GM21447 (cell line): ENCODE measurements around the gene ELK4.

Source experiments
- ATAC-seq: cut with Tn5 transposase; IDR thresholded peaks from one replicate; pipeline ENCODE4 v1.9.1; 2021; ENCODE audit not compliant: unreplicated experiment

ELK4 gene

DNA sequence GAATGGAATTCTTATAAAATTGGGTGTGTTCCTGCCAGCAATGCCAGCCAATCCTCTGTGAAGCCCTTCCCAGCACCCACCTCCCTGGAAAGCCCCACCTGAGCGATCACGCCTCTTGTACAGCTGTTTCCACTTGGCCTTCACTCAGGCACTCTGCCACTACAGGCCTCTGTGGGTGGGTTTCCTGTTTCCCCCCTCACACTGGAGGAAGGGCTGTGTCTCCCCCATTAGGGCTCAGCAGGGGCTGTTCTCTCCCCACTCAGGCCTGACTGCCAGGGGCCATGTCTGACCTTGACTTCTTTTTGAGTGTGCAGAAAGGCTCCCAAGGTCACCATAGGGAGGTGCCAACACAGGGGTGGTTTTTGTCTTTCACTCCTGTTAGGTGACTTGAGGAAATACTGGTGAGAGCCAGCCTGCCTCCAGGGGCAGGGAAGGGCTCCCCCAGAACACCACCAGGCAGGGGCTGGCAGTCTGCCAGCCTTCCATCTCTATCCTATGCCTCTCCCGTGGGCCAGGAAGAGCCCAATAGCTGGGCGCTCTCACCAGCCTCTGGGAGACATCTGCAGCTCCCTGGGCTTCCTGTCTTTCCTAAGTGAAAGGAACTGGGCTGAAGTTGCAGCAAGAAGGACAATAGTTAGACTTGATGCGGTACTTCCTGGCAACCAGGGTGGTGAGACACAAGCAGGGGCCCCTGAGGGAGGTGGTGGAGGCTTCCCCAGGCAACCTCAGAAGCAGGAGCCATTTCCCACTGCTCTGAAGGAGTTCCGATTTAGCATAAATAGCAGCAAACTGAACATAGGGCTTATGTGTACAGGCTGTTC lies 49.1 kb downstream of the ELK4 start:
- no peak for ATAC-seq

DNA sequence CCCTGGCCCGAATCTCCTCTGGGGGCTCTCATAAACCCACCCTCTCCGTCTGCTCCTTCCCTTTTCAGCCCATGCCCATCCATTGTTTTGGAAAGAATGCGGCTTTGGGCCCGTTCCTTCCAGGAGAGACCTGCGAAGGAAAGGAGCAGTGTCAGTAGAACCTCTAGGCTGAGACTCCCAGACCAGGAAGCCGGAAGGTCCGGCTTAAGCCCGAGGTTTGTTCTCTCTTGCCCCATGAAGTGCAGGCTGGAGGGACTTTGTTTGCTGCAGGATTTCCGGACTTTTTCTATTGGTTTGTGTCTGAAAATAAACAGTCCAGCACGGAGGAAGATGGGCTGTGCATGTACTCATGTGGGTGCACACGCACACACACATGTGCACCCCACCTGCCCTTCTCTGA lies 49.8 kb downstream of the ELK4 start:
- no peak for ATAC-seq

- ATAC-seq = no peak
These were observed 50.4 kb downstream of the ELK4 start for GRCh38 chr1:205581321-205581980.

DNA sequence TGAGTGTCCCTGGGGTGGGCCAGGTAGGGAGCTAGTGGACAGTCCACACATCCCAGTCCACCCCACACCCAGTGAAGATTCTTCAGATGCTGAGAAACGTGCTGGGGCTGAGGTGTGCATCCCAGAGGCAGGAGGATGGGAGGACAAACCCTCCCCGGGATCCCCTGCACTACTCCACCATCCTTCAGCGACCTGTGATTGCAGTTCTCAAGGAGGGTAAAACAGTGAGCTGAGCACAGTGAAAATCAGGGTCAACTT lies 51.0 kb downstream of the ELK4 start:
- no peak for ATAC-seq

GRCh38 chr1:205580140-205580922 lies 51.5 kb downstream of the ELK4 start:
- ATAC-seq = no peak

GRCh38 chr1:205579711-205580110 lies 52.1 kb downstream of the ELK4 start:
- ATAC-seq = no peak

DNA sequence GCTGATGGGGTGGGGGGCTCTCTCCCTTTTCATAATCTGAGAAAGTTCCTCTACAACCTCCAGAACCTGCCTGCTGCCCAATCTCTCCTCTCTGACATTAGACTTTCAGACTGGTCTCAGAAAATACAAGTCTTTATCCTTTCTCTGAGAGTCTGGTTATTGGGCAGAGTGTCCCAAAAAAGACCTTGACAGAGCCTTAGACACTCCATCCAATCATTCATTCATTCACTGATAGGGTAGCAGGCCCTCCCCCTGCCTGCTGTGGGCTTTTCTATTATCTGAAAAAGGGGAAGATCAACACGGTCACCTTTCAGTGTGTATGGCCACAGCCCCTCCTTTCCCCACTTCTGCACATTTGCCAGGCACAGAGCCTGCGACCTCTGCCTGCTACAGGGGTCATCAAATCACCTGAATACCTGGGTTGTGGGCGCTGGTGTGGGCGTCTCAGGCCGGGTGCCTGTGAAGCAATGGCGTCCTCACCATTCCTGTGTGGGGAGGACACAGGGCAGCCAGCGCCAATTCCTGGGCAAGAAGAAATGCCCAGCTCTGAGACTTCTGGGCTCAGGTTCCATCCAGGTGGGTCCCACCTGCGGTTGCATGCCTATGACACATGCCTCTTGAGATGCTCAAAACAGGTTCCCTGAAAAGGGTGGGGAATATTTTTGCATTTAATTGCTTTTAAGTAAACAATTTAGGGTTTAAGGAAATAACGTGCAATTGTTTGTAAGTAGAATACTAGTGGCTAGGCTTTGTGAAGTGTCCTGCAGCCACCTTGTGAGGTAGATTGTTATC lies 52.8 kb downstream of the ELK4 start:
- no peak for ATAC-seq

DNA sequence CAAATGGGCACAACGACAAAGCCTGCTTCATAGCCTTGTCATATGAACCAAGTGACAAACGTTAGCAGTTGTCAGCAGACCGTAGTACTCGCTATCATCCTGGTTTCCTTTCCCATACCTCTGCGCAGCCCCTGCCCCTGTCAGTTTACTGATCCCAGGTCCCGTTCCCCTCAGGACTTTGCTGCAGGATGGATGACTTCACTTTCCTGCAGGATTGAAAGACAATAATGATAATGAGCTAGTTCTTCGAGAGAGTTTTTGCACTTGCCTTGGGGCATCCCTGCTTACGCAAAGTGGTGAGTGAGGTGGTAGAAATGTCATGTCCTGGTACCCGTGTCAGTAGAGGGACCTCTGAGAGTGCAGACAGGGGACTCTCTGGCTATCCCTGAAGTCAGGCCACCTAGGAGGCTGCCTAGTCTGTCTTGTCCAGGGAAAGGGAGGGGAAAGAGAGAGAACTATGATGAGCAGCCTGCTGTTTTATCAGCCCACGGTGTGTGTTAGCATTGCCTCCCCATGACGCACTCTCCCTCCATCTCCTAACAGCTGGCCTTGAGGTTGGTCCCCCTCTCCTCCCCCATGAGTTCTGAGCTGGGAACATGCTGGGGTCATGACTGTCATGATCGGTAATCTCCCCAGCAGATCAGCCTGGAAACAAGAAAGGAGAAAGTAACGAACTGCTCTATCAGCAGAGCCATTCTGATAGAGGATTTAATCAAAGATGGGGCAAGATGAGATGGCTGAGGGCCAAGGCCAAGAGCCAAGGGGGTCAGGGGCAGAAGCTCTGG lies 53.7 kb downstream of the ELK4 start:
- ATAC-seq = no peak

- no peak for ATAC-seq
These were observed 54.7 kb downstream of the ELK4 start for GRCh38 chr1:205576805-205577761.

- ATAC-seq = no peak
These were observed 55.8 kb downstream of the ELK4 start for GRCh38 chr1:205576011-205576410.

DNA sequence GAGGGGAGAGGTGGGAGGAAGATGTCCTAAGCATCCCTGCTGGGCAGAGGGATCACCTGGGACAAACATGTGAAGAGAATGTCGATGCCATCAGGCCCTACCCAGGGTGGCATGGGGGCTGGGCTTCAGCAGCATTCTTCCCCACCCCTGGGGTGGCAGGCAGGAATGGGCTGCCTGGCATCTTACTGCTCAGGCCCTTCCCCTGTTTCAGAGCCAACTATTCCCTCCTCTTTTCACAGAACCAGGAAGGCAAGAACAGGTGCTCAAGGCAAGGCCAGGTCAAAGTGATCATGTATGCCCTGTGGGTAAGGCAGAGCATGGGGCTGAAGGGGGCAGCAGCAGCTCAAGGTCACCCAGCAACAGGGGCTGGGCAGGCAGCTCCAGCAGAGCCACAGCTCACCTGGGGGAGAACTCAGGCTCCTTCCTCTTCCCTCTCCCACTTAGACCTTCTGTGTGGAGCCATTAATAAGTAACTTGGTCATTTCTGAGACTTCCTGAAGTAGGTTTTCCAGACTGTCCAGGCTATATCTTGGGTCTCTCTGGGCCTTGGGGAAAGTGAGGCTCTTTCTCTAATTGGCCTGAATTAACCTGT lies 56.4 kb downstream of the ELK4 start:
- no peak for ATAC-seq

DNA sequence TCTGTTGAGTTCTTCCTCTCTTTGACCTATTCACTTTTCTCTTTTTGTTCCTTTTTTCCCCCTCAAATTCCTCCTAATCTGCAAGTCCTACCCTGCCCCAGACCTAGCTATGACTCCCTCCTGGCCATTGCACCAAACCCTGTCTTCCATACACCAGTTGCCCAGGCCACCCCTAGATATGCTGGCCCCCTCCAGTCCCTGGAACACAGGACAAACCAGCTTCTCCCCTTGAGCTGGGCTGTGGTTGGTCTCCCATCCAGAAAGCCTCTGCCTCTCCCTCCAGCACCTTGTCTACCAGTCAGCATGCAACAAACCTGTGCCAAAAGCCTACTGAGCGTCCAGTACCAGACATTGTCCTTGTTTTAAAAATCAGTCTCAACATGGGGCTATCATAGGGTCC lies 59.4 kb downstream of the ELK4 start:
- ATAC-seq = no peak

DNA sequence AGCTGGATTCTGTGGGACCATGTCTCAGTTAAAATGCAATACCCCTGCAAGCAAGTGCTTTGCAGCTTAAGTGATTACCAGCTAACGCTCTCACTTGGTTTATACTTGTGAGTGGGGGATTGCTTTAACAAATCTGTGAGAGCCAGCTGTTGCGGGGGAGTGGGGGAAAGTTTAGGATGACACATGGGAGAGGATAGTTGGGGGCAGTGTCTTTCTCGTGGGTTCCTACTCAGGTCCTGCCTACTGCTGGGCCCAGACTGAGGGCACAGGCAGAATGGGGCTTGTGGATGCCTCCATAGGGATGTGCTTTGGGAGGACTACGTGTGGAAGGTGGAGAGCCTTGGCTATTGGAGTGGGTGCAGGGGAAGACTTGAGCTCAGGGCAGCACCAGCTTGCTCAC lies 60.1 kb downstream of the ELK4 start:
- no peak for ATAC-seq

GRCh38 chr1:205570796-205571537 lies 60.8 kb downstream of the ELK4 start:
- no peak for ATAC-seq

DNA sequence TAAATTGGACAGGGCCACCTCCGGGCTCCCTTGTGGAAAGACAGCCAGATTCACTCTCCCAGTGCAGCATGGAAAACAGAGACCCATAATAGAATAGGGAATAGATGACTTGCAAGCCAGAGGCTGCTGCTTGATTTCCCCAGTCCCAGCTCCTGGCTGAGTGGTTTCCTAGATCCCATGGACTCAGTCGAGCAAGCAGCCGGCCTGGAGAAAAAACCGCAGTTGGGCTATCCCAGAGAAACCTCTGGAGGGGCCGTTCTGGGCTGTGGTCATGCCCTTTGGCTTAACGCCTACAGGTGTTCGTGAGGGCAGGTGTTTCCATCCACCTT lies 61.7 kb downstream of the ELK4 start:
- no peak for ATAC-seq

DNA sequence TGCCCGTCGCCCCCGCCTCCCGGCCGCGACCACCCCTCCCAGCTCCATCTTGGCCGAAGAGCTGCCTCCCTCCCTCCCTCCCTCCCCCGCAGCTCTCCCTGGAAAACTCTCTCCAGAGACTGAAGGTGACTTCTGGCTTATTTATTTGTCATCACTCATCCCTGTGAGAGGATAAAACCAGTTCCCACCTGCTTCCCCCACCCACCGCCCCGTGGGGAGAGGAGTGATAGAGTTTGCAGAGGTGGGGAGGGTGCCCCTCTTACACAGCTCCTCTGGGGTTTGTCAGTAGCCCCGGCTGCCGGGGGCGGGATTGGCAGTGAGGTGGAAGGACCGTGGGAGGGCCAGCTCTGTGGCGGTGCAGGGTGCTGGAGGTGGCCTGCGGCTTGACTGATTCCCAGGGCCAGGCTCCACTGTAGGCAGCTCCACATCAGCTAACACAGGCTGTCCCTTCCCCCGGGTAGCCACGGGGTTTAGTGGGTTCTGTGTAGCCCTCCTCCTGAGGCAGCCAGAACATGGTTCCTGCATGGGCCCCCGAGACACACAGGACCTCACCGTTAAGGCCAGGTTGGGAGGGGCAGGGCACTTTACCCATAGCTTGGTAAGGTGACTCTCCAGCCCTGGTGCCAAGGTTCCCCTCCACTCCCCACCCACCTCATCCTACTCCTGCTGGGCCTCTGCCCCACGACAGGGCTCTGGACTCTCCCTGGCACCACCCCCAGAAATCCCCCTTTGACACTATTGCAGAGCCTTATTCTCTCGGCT lies 62.2 kb downstream of the ELK4 start:
- ATAC-seq = no peak

- ATAC-seq = no peak
These were observed 63.1 kb downstream of the ELK4 start for GRCh38 chr1:205568469-205569361.
